Type B pancreatic cell (in vitro differentiated cells): ENCODE measurements around the gene FGFR1OP2. TPM values are rescaled to one million over a fixed set of nuclear protein-coding genes. Genes with fewer than 3 reads are reported as not detected.
"Not testable (repeated sequence)": the region's sequence is repeated elsewhere in the genome, so short reads cannot be mapped to it uniquely, and the experiment has no call there.

Experiments
- DNase-seq: peaks from one replicate; pipeline ENCODE4 v3.0.0; 2021; ENCODE audit warnings: mixed read lengths; ENCODE audit not compliant: unreplicated experiment; ENCODE audit errors: extremely low spot score
- H3K27ac Mint-ChIP-seq: 2 replicates; pipeline ENCODE4 v1.8.0; 2021; ENCODE audit warnings: mild to moderate bottlenecking, mixed read lengths
- H3K27me3 Mint-ChIP-seq: 2 replicates; pipeline ENCODE4 v1.8.0; 2021; ENCODE audit warnings: mixed read lengths
- H3K36me3 Mint-ChIP-seq: 2 replicates; pipeline ENCODE4 v1.8.0; 2021; ENCODE audit warnings: mixed read lengths
- H3K4me1 Mint-ChIP-seq: one replicate; pipeline ENCODE4 v1.8.0; 2021; ENCODE audit warnings: mixed read lengths; ENCODE audit not compliant: unreplicated experiment
- H3K4me3 Mint-ChIP-seq: 2 replicates; pipeline ENCODE4 v1.8.0; 2021; ENCODE audit warnings: mild to moderate bottlenecking, mixed read lengths
- H3K9me3 Mint-ChIP-seq: 2 replicates; pipeline ENCODE4 v1.8.0; 2021; ENCODE audit warnings: mixed read lengths
- total RNA-seq: library from RNA; stranded (reverse); gene quantifications from 2 replicates; pipeline ENCODE4 v1.2.1, GENCODE V29; 2021; ENCODE audit warnings: low replicate concordance
- TF ChIP-seq, protein P1 (sequence below): fragments of 200-600 bp; sonication (generic); conservative IDR thresholded peaks from 2 replicates; pipeline ENCODE4 v1.5.0; 2021; ENCODE audit warnings: antibody characterized with exemption, mild to moderate bottlenecking

Gene FGFR1OP2
- total RNA-seq, 1 donor from 2014 or later = 46.9 TPM

DNA sequence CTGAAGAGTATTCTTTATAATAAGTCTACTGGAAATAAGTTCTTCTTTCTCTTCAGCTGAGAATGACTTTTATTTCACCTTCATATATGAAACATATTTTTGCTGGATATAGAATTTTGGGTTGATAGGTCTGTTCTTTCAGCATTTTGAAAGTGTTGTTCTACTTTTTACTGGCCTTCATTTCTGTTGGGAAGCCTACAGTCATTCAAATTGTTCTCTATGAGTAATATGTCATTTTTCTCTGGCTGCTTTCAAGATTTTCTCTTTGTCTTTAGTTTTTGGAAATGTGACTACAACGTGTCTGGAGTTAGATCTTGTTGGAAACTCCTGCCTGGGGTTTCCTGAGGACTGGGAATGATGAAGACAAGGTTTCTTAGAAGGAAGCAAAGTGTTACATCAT lies 10.0 kb downstream of the FGFR1OP2 start:
- no peaks in the 10 kb centered on the region for H3K27me3 Mint-ChIP-seq
- H3K4me1 Mint-ChIP-seq = no peaks in the 10 kb centered on the region
- DNase-seq = no peak
- peaks cover 36% of the 10 kb centered on the region for H3K36me3 Mint-ChIP-seq
- no peaks in the 10 kb centered on the region for H3K9me3 Mint-ChIP-seq
- H3K4me3 Mint-ChIP-seq = no peak overlapping the region
- TF ChIP-seq, protein P1, sequence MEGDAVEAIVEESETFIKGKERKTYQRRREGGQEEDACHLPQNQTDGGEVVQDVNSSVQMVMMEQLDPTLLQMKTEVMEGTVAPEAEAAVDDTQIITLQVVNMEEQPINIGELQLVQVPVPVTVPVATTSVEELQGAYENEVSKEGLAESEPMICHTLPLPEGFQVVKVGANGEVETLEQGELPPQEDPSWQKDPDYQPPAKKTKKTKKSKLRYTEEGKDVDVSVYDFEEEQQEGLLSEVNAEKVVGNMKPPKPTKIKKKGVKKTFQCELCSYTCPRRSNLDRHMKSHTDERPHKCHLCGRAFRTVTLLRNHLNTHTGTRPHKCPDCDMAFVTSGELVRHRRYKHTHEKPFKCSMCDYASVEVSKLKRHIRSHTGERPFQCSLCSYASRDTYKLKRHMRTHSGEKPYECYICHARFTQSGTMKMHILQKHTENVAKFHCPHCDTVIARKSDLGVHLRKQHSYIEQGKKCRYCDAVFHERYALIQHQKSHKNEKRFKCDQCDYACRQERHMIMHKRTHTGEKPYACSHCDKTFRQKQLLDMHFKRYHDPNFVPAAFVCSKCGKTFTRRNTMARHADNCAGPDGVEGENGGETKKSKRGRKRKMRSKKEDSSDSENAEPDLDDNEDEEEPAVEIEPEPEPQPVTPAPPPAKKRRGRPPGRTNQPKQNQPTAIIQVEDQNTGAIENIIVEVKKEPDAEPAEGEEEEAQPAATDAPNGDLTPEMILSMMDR = no peak
- H3K27ac Mint-ChIP-seq = no peak overlapping the region

DNA sequence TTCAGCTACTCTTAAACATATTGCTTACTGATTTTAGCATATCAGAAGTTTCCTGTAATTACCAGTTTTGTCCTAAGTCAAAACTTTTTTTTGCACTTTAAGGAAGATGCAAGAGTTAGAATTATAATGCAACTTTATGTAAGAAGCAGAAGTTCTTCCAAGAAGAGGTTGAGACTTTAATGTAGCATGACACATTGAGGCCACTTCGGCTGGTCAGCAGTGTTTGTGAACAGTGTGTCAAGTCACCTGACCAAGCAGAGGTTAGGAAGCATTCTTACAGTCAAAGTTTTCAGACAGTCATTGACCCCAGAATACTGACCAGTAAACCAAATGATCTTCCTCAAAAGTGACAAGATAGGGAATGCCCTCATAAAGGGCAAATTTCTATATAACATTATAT lies 15.2 kb downstream of the FGFR1OP2 start:
- Mint-ChIP-seq H3K4me3 (no peak overlapping the region), H3K27me3 (no peaks in the 10 kb centered on the region), H3K9me3 (no peaks in the 10 kb centered on the region), H3K36me3 (peaks cover 40% of the 10 kb centered on the region), H3K27ac (no peak overlapping the region), H3K4me1 (no peaks in the 10 kb centered on the region)
- DNase-seq = no peak
- TF ChIP-seq, protein P1 = no peak

DNA sequence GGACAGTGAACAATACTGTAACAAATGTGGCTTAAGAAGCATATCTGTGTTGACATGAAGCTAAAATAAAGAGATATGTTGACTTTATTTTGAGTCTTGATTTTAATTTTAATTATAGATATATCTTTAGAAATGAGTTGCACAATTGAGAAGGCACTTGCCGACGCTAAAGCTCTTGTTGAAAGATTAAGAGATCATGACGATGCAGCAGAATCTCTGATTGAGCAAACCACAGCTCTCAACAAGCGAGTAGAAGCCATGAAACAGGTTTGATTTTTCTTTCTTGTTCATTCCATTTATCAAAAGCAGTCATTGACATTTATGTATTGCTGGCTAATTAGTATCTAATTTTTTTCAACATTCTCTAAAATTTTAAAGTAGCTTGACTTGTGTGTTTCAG lies 15.8 kb downstream of the FGFR1OP2 start:
- no peak overlapping the region for H3K4me3 Mint-ChIP-seq
- peaks cover 38% of the 10 kb centered on the region for H3K36me3 Mint-ChIP-seq
- no peaks in the 10 kb centered on the region for H3K4me1 Mint-ChIP-seq
- TF ChIP-seq, protein P1 = no peak
- no peaks in the 10 kb centered on the region for H3K27me3 Mint-ChIP-seq
- H3K9me3 Mint-ChIP-seq = no peaks in the 10 kb centered on the region
- DNase-seq = no peak
- H3K27ac Mint-ChIP-seq = no peak overlapping the region

DNA sequence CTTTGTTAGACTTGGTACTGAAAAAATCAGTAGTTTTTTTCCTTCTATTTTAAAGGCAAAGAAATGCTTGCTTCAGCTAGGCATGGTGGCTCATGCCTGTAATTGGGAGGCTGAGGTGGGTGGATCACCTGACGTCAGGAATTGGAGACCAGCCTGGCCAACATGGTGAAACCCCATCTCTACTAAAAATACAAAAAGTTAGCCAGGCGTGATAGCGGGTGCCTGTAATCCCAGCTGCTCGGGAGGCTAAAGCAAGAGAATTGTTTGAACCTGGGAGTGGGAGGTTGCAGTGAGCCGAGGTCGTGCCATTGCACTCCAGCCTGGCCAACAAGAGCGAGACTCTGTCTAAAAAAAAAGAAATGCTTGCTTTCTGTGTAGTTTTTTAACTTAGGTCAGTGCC lies 23.1 kb downstream of the FGFR1OP2 start:
- H3K27me3 Mint-ChIP-seq, H3K27ac Mint-ChIP-seq, H3K4me1 Mint-ChIP-seq, H3K9me3 Mint-ChIP-seq, H3K4me3 Mint-ChIP-seq, DNase-seq: not testable (repeated sequence)
- H3K36me3 Mint-ChIP-seq = peaks cover 42% of the 10 kb centered on the region

DNA sequence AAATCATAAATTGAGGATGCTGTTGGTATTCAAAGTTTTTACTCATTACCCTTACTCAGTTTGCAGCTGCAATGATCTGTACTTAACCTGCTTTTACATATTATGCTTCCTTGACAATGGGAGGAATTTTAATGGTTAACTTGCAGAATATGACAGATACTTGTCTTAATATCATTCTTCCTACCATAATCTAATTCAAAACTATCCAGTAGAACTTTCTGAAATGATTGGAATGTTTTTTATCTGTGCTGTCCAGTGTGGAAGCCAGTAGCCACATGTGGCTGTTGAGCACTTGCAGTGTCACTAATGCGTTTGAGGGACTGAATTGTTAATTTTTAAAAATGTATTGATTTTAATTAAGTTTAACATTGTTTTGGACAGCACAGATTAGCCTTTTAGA lies 23.5 kb downstream of the FGFR1OP2 start:
- no peak for DNase-seq
- no peak overlapping the region for H3K4me3 Mint-ChIP-seq
- H3K27ac Mint-ChIP-seq = no peak overlapping the region
- H3K27me3 Mint-ChIP-seq = no peaks in the 10 kb centered on the region
- no peaks in the 10 kb centered on the region for H3K9me3 Mint-ChIP-seq
- H3K4me1 Mint-ChIP-seq = no peaks in the 10 kb centered on the region
- peaks cover 41% of the 10 kb centered on the region for H3K36me3 Mint-ChIP-seq
- TF ChIP-seq, protein P1 = no peak

DNA sequence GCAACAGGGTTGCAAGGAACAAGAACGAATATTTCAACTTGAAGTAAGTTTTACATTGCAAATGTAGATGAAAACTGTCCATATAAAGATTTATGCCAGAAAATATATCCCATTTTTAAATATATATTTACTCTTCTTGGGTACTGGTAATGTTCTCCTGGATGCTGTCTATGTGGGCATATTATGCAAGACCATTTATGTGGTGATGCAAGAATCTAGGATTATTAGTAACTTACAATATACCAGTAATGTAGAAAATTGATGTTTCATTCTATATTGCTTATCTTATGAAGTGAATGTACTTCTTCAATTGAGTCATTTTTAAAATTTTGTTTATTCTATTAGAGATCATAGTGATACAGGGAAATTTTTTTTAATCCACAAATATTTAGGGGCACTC lies 25.1 kb downstream of the FGFR1OP2 start:
- H3K9me3 Mint-ChIP-seq = no peaks in the 10 kb centered on the region
- TF ChIP-seq, protein P1 = no peak
- no peaks in the 10 kb centered on the region for H3K27me3 Mint-ChIP-seq
- no peaks in the 10 kb centered on the region for H3K4me1 Mint-ChIP-seq
- peaks cover 41% of the 10 kb centered on the region for H3K36me3 Mint-ChIP-seq
- no peak for DNase-seq
- no peak overlapping the region for H3K27ac Mint-ChIP-seq
- H3K4me3 Mint-ChIP-seq = no peak overlapping the region
